Activated gamma-delta T cell (primary cell): ENCODE data around the gene IGSF3.
"Not testable (repeated sequence)": the region's sequence is repeated elsewhere in the genome, so short reads cannot be mapped to it uniquely, and the experiment has no call there.

ENCODE experiments used
- DNase-seq: peaks from one replicate; lab custom pipeline; 2025; lab: John Stamatoyannopoulos, UW

The IGSF3 gene

GRCh38 chr1:116574581-116575291, 92.8 kb downstream of the IGSF3 start:
- no peak for DNase-seq

- DNase-seq: no peak
These were observed 94.0 kb downstream of the IGSF3 start for GRCh38 chr1:116573431-116574095.

GRCh38 chr1:116572771-116573430, 94.6 kb downstream of the IGSF3 start:
- no peak for DNase-seq

- no peak for DNase-seq
These were observed 95.4 kb downstream of the IGSF3 start for GRCh38 chr1:116572099-116572498.

GRCh38 chr1:116571215-116571919, 96.2 kb downstream of the IGSF3 start:
- DNase-seq: no peak

GRCh38 chr1:116570358-116571214, 96.9 kb downstream of the IGSF3 start, which contains the start of gene CD58:
CD58 (minus strand) TSS chr1:116571026; CDS start chr1:116570972, 54 bp downstream.
- peak; percentile 69 for DNase-seq

GRCh38 chr1:116569776-116570357, 97.7 kb downstream of the IGSF3 start:
- peak; percentile 16 for DNase-seq

GRCh38 chr1:116569381-116569670, 98.2 kb downstream of the IGSF3 start:
- no peak for DNase-seq

GRCh38 chr1:116568662-116569380, 98.7 kb downstream of the IGSF3 start:
- DNase-seq: no peak

GRCh38 chr1:116567790-116568661, 99.5 kb downstream of the IGSF3 start:
- DNase-seq: no peak

- no peak for DNase-seq
These were observed 102.3 kb downstream of the IGSF3 start for GRCh38 chr1:116565222-116565621.

GRCh38 chr1:116564426-116564825, 103.1 kb downstream of the IGSF3 start:
- DNase-seq: no peak

GRCh38 chr1:116562465-116562864, 105.1 kb downstream of the IGSF3 start:
- not testable (repeated sequence) for DNase-seq

GRCh38 chr1:116561563-116561962, 106.0 kb downstream of the IGSF3 start:
- DNase-seq: no peak

GRCh38 chr1:116560704-116561490, 106.6 kb downstream of the IGSF3 start:
- DNase-seq: no peak

GRCh38 chr1:116559304-116559761, 108.2 kb downstream of the IGSF3 start:
- DNase-seq: no peak

- DNase-seq: no peak
These were observed 109.0 kb downstream of the IGSF3 start for GRCh38 chr1:116558571-116558970.

- DNase-seq: no peak
These were observed 109.4 kb downstream of the IGSF3 start for GRCh38 chr1:116558140-116558549.
